HG03378 (cell line): Measurements from ENCODE around the gene WEE2.
"Not testable (repeated sequence)": the region's sequence is repeated elsewhere in the genome, so short reads cannot be mapped to it uniquely, and the experiment has no call there.

Experiments
- ATAC-seq: cut with Tn5 transposase; IDR thresholded peaks from one replicate; pipeline ENCODE4 v1.9.1; 2021; ENCODE audit warnings: mild to moderate bottlenecking, moderate library complexity; ENCODE audit not compliant: unreplicated experiment

The WEE2 gene

GRCh38 chr7:141763797-141764196 is 55.6 kb downstream of the WEE2 start, which contains the start of gene TAS2R3:
Gene TAS2R3 (plus strand): TSS chr7:141764097. CDS start chr7:141764159, 62 bp downstream.
- ATAC-seq: no peak

- not testable (repeated sequence) for ATAC-seq
Measured at GRCh38 chr7:141770083-141770583, 62.0 kb downstream of the WEE2 start.

- no peak for ATAC-seq
Measured at GRCh38 chr7:141776374-141776773, 68.2 kb downstream of the WEE2 start, which contains the start of gene TAS2R4. Gene TAS2R4 (plus strand): TSS chr7:141776674. CDS start chr7:141778489, 1,815 bp downstream.
